Mesendoderm (in vitro differentiated cells): ENCODE measurements around the gene ERC2.

Experiments
- DNase-seq: peaks from one replicate; pipeline ENCODE4 v3.0.0; 2013
- H2AK5ac ChIP-seq: 2 replicates; pipeline ENCODE4 v1.6.1; 2013; ENCODE audit warnings: low read length, inconsistent platforms
- H2BK120ac ChIP-seq: 2 replicates; pipeline ENCODE4 v1.6.1; 2013; ENCODE audit warnings: low read depth, mild to moderate bottlenecking, low read length, moderate library complexity, mixed read lengths
- H2BK15ac ChIP-seq: replicated peaks from 2 replicates; pipeline ENCODE4 v1.6.1; 2013; ENCODE audit warnings: low read depth, mild to moderate bottlenecking, moderate library complexity
- H2BK5ac ChIP-seq: 2 replicates; pipeline ENCODE4 v1.6.1; 2013; ENCODE audit warnings: low read length, inconsistent platforms
- H3K18ac ChIP-seq: 2 replicates; pipeline ENCODE4 v1.6.1; 2013; ENCODE audit warnings: mild to moderate bottlenecking, low read length, mixed read lengths
- H3K23ac ChIP-seq: one replicate; pipeline ENCODE4 v1.6.1; 2013; ENCODE audit warnings: low read length
- H3K27ac ChIP-seq: 2 replicates; pipeline ENCODE4 v1.5.1; 2013; ENCODE audit warnings: low read depth, mild to moderate bottlenecking, inconsistent platforms, low read length, moderate library complexity
- H3K27me3 ChIP-seq: 2 replicates; pipeline ENCODE4 v1.6.1; 2013; ENCODE audit warnings: low read length, control low read depth, mild to moderate bottlenecking, inconsistent platforms; ENCODE audit not compliant: insufficient read depth, poor library complexity
- H3K36me3 ChIP-seq: 2 replicates; pipeline ENCODE4 v1.6.1; 2013; ENCODE audit warnings: low read length, inconsistent platforms; ENCODE audit not compliant: control insufficient read depth, insufficient read depth
- H3K4ac ChIP-seq: one replicate; pipeline ENCODE4 v1.6.1; 2013; ENCODE audit warnings: low read depth, mild to moderate bottlenecking, low read length, moderate library complexity
- H3K4me1 ChIP-seq: 2 replicates; pipeline ENCODE4 v1.6.1; 2013; ENCODE audit warnings: low read depth, low read length, inconsistent platforms; ENCODE audit not compliant: control insufficient read depth
- H3K4me2 ChIP-seq: 2 replicates; pipeline ENCODE4 v1.6.1; 2013; ENCODE audit warnings: low read length
- H3K4me3 ChIP-seq: 2 replicates; pipeline ENCODE4 v1.5.1; 2013; ENCODE audit warnings: mild to moderate bottlenecking, low read length
- H3K56ac ChIP-seq: one replicate; pipeline ENCODE4 v1.6.1; 2013; ENCODE audit warnings: low read length
- H3K79me1 ChIP-seq: 2 replicates; pipeline ENCODE4 v1.6.1; 2013; ENCODE audit warnings: low read length, inconsistent platforms
- H3K79me2 ChIP-seq: 2 replicates; pipeline ENCODE4 v1.6.1; 2013; ENCODE audit warnings: mild to moderate bottlenecking, low read length; ENCODE audit not compliant: control insufficient read depth, insufficient read depth
- H3K9ac ChIP-seq: 2 replicates; pipeline ENCODE4 v1.6.1; 2013; ENCODE audit warnings: low read length, inconsistent platforms
- H4K5ac ChIP-seq: one replicate; pipeline ENCODE4 v1.6.1; 2013; ENCODE audit warnings: low read length
- H4K8ac ChIP-seq: one replicate; pipeline ENCODE4 v1.6.1; 2013; ENCODE audit warnings: low read depth, mild to moderate bottlenecking, control low read depth, low read length, moderate library complexity
- WGBS: extraction: QIAGEN DNeasy Blood & Tissue Kit; methylation state at CpG from one replicate; pipeline ENCODE4 v1.1.7; 2013; ENCODE audit warnings: low lambda C conversion rate, missing lambda C conversion rate; ENCODE audit not compliant: insufficient coverage; ENCODE audit errors: extremely low coverage; 5-methylcytosine and 5-hydroxymethylcytosine counted together

The ERC2 gene

DNA sequence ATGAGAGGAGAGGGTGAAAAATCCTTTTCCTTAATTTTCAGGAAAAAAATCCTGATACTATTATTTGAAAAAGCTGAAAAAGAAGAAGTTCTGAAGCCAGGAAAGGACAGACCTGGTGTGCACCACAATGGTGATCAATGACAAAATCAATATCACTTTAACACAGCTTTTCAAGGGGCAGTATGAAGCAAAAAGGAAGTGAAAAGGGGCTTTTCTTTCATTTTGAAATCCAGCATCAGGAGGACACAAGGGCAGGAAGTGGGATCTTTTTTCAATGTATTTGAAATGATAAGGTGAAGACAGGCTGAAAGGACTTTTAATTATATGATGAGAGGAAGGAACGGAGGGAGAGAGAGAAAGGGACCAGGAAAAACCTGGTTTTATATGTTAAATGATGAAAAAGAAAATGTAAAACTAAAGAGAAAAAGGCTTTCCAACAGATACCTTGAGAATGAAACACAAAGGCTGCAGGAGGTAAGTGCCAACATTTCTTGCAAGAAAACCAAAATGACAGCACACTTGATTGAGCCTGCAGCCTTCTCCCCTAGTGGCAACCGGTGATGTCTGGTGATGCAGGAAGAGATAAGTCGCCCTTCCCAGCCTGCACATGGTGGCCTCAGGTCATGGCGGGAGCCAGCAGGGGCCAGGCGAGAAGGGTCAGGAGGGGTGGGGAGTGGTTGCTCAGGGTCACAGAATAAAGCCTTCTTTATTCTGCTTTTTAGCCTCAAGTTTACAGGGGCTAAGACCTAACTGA lies 744.4 kb downstream of the ERC2 start:
- H2AK5ac ChIP-seq, result no peak overlapping the region
- H3K4me1 ChIP-seq, result peaks cover 8% of the 10 kb centered on the region
- no peak overlapping the region for H3K4me3 ChIP-seq
- no peak overlapping the region for H3K9ac ChIP-seq
- H2BK120ac ChIP-seq, result no peak overlapping the region
- WGBS, result 100% methylated on average over 1 of the region's 5 CpGs
- H3K23ac ChIP-seq, result no peak overlapping the region
- H3K79me1 ChIP-seq, result no peaks in the 10 kb centered on the region
- no peaks in the 10 kb centered on the region for H3K36me3 ChIP-seq
- no peak overlapping the region for H4K5ac ChIP-seq
- H3K4ac ChIP-seq, result no peak overlapping the region
- no peak overlapping the region for H3K18ac ChIP-seq
- no peaks in the 10 kb centered on the region for H3K79me2 ChIP-seq
- no peak overlapping the region for H2BK15ac ChIP-seq
- peak overlapping the region; percentile 43 for H3K56ac ChIP-seq
- no peak overlapping the region for H3K4me2 ChIP-seq
- no peaks in the 10 kb centered on the region for H3K27me3 ChIP-seq
- H3K27ac ChIP-seq, result no peak overlapping the region
- no peak overlapping the region for H4K8ac ChIP-seq
- peak overlapping the region; percentile 36 for H2BK5ac ChIP-seq
- DNase-seq, result peak; percentile 86

DNA sequence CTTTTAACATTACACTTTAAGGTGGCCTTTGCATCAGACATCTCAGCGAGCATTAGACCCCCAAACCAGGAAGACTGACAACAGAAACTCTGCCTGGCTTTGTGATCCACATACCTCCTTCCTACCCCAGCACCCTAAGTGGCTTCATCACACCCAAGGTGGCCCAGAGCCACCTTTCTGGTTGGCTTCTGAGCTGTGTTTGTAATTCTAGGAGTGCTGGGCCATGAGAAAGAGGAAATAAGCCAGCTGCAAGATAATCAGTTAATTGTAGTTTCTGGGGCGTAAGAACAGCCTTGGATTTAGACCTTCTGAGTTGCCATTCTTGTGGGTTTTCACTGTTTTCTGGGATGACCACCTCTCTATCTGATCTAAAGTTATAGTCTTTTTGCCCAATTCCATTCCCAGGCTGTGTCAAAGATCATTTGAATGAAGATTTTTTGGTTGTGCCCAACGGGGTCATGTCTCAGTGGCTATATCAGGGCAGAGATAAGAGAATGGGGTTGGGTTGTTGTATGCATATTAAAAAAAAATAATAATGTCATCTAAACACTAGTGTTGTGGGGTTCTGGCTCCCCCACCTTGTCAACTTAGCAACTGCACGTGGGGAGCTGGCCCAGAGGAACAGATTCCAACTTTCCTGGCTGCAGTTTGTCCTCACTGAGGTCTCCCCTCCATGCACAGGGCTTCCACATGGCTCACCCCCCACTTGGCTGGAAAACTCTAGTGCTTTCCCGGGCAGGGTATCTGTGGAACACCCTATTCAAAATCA lies 746.4 kb downstream of the ERC2 start:
- Histone ChIP-seq H3K79me2 (no peaks in the 10 kb centered on the region), H3K18ac (peak overlapping the region; percentile 39), H3K23ac (no peak overlapping the region), H3K9ac (no peak overlapping the region), H3K56ac (peak overlapping the region; percentile 66), H3K4me2 (no peak overlapping the region), H3K4me3 (no peak overlapping the region), H2AK5ac (peak overlapping the region; percentile 85), H4K8ac (no peak overlapping the region), H3K4me1 (peaks cover 8% of the 10 kb centered on the region), H2BK5ac (no peak overlapping the region), H4K5ac (peak overlapping the region; percentile 14), H3K27me3 (no peaks in the 10 kb centered on the region), H3K27ac (no peak overlapping the region), H3K4ac (peak overlapping the region; percentile 40), H3K36me3 (no peaks in the 10 kb centered on the region), H3K79me1 (no peaks in the 10 kb centered on the region), H2BK120ac (no peak overlapping the region), H2BK15ac (no peak overlapping the region)
- WGBS, result no CpG with 5 or more reads among the region's 5 CpGs
- peak; percentile 37 for DNase-seq

- peaks cover 12% of the 10 kb centered on the region for H3K4me1 ChIP-seq
- H3K79me1 ChIP-seq, result no peaks in the 10 kb centered on the region
- H4K5ac ChIP-seq, result no peak overlapping the region
- no peak overlapping the region for H3K4ac ChIP-seq
- no peak overlapping the region for H2BK15ac ChIP-seq
- DNase-seq, result peak; percentile 64
- no peak overlapping the region for H2BK5ac ChIP-seq
- no peaks in the 10 kb centered on the region for H3K79me2 ChIP-seq
- H2AK5ac ChIP-seq, result no peak overlapping the region
- H3K27ac ChIP-seq, result no peak overlapping the region
- H3K36me3 ChIP-seq, result no peaks in the 10 kb centered on the region
- no peak overlapping the region for H3K4me2 ChIP-seq
- no peak overlapping the region for H3K23ac ChIP-seq
- H2BK120ac ChIP-seq, result no peak overlapping the region
- H3K18ac ChIP-seq, result no peak overlapping the region
- no peak overlapping the region for H4K8ac ChIP-seq
- H3K4me3 ChIP-seq, result no peak overlapping the region
- H3K9ac ChIP-seq, result no peak overlapping the region
- no peak overlapping the region for H3K56ac ChIP-seq
- H3K27me3 ChIP-seq, result no peaks in the 10 kb centered on the region
These were observed 747.7 kb downstream of the ERC2 start for GRCh38 chr3:55720614-55721013.

- Histone ChIP-seq H3K18ac (peak overlapping the region; percentile 92), H3K56ac (no peak overlapping the region), H2BK5ac (no peak overlapping the region), H3K4ac (peak overlapping the region; percentile 50), H3K9ac (no peak overlapping the region), H4K8ac (no peak overlapping the region), H2BK120ac (no peak overlapping the region), H2AK5ac (peak overlapping the region; percentile 84), H3K27me3 (no peaks in the 10 kb centered on the region), H3K4me2 (no peak overlapping the region), H3K4me1 (peaks cover 10% of the 10 kb centered on the region), H3K79me2 (no peaks in the 10 kb centered on the region), H2BK15ac (peak overlapping the region; percentile 60), H3K36me3 (no peaks in the 10 kb centered on the region), H3K79me1 (no peaks in the 10 kb centered on the region), H3K23ac (no peak overlapping the region), H3K4me3 (no peak overlapping the region), H4K5ac (no peak overlapping the region), H3K27ac (no peak overlapping the region)
- no peak for DNase-seq
These were observed 748.8 kb downstream of the ERC2 start for GRCh38 chr3:55719508-55719907.

DNA sequence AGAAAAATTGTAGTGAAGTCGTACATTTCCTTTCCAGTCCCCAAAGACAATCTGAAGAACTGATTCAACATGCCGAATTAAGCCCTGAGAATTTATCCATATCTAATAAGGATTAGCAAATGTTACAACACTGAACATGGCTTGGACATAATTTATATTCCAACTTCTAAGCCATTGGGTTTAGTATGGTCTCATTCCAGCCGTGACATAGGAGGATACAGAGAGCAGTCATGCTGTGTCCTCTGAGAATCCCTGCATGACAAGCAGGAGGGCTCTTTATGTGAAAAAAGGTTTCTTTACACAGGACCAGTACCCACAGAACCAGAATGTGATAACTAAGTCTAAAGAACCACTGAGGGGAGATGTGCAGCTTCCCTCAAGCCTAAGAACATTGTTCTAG lies 749.3 kb downstream of the ERC2 start:
- Histone ChIP-seq H3K4me2 (no peak overlapping the region), H4K5ac (no peak overlapping the region), H3K9ac (no peak overlapping the region), H3K4me1 (peaks cover 8% of the 10 kb centered on the region), H3K4me3 (no peak overlapping the region), H3K18ac (peak overlapping the region; percentile 25), H3K79me2 (no peaks in the 10 kb centered on the region), H3K27ac (no peak overlapping the region), H3K79me1 (no peaks in the 10 kb centered on the region), H2BK15ac (no peak overlapping the region), H3K4ac (peak overlapping the region; percentile 50), H3K23ac (no peak overlapping the region), H2BK120ac (no peak overlapping the region), H2BK5ac (no peak overlapping the region), H3K27me3 (no peaks in the 10 kb centered on the region), H3K36me3 (no peaks in the 10 kb centered on the region), H3K56ac (peak overlapping the region; percentile 10), H4K8ac (no peak overlapping the region), H2AK5ac (peak overlapping the region; percentile 84)
- WGBS, result no CpG with 5 or more reads among the region's 3 CpGs
- DNase-seq, result no peak
